HG03432 (cell line): Measurements from ENCODE around the gene BCKDHB.

Experiments used
- ATAC-seq: cut with Tn5 transposase; IDR thresholded peaks from one replicate; pipeline ENCODE4 v1.9.1; 2021; ENCODE audit warnings: mild to moderate bottlenecking, moderate library complexity; ENCODE audit not compliant: unreplicated experiment

The BCKDHB gene

GRCh38 chr6:80325742-80326141 is 219.3 kb downstream of the BCKDHB start:
- ATAC-seq: no peak

DNA sequence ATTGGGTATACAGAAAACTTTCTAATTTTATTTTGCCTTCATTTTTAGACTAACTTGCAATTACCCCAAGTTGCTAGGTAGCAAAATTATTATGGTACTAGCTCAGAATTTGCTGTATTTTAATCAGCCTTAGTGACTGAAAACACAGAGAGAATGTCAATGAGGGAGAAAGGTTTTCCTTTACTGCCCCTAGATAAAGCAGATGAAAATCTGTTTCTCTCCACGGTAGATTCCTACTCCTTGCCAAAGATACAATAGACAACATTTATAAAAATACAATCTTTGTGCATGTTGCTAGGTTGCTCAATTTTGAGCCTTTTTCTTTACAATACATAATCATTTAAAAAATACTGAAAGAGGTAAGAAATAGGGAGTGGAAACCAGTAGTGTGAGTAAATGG is 222.2 kb downstream of the BCKDHB start:
- no peak for ATAC-seq

GRCh38 chr6:80329496-80329895 is 223.0 kb downstream of the BCKDHB start:
- no peak for ATAC-seq

GRCh38 chr6:80330961-80331360 is 224.5 kb downstream of the BCKDHB start:
- ATAC-seq: no peak

GRCh38 chr6:80331522-80331921 is 225.1 kb downstream of the BCKDHB start:
- no peak for ATAC-seq

DNA sequence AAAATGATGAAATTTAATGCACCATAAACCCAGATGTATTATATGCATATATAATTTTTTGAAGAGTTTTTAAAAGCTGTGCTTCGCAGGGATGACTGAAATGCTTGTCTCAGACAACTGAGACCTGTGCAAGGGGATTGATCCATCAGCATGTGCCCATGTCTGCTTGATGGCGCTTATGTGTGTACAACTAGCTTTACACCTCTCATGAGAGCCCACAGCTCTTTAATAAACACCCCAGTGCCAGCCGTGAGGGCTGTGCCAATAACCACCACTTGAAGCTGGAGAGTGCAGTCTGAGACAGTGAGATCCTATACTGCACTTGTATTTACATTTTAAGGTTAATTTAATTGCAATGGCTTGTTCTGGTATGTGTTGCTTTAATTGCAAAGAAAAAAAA is 225.5 kb downstream of the BCKDHB start:
- ATAC-seq: no peak

DNA sequence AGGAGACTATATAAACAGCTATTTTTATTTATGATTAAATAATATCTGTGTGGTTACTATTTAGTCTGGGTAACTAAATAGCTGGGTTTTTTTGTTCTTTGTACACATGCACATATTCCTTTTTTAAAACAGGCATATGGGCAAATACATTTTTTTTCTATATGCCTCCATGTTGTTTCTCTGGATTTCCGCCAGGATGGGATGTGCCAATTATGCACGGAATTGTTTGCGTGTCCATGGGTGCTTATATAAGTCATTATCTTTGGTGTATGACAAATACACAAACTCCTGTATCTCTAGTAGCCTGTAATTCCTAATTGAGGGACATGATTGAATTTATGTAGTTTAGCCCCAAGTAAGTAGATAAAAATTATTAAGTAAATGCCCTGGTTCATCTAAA is 226.9 kb downstream of the BCKDHB start:
- ATAC-seq: no peak

- ATAC-seq: no peak
Measured at GRCh38 chr6:80335121-80335531, 228.7 kb downstream of the BCKDHB start.

- no peak for ATAC-seq
Measured at GRCh38 chr6:80336911-80337310, 230.4 kb downstream of the BCKDHB start.

DNA sequence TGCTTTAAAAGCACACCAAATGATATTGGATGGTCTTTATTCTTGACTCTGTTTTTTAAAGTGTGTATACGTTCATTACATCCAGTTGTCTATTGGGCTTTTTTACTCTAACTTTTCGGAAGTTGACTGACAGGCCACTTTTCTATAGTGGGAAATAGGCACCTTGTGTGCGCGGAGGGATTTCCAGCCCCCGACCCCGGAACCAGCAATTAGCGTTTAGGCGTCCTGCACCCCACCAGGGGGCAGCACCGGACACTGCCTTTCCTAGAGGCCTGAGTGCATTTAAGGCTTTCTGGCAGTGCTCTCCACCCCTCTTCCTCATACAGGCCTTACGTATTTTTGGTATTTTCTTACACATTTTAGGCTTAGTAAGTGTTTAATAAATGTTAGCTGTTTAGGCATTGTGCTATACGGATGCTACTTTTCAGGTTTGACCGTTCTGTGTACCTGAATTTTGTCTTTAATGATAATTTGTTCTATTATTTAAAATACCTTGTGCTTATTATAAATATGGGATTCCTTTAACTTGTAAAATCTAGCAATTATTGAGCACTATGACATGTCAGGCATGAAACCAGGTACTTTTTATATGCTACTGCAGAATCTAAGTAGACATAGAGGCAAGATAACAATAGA is 231.8 kb downstream of the BCKDHB start:
- ATAC-seq: peak; percentile 79

DNA sequence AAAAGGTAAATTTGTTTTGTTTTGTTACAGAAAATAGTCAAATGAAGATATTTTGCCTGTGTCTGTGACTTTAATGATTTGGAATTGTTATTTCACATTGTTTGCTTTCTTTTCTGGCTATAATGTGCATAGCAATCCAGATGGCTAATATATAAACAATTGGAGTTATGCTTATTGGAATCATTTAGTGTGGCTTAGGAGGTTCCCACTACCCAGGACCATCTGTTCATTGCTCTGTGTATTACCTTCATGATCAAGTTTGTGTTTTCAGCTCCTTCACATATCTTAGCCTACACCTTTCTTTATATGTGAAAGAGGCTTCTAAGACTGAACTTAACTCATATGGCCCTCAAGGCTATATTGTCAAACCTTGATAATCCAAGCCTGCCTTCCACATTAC is 232.9 kb downstream of the BCKDHB start:
- no peak for ATAC-seq

GRCh38 chr6:80340280-80340679 is 233.8 kb downstream of the BCKDHB start:
- no peak for ATAC-seq

DNA sequence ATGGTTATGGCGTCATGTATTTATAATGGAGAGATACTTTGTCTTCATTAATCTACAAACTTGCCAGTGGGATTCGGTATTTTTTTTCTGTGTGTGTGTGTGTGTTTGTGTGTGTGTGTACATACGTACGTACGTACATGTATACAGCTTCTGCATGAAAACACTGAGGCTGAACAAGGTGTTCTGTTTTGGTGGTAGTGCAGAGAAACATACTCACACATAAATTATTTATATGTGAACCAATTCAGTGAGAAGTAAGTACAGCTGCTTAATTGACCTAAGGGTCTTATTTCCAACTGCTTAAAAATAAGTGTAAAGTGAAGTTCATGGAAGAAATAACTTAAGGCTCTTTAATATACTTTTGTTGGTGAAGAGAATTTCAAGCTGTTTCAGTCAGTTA is 234.2 kb downstream of the BCKDHB start:
- ATAC-seq: no peak

- ATAC-seq: no peak
Measured at GRCh38 chr6:80341330-80341729, 234.9 kb downstream of the BCKDHB start.

DNA sequence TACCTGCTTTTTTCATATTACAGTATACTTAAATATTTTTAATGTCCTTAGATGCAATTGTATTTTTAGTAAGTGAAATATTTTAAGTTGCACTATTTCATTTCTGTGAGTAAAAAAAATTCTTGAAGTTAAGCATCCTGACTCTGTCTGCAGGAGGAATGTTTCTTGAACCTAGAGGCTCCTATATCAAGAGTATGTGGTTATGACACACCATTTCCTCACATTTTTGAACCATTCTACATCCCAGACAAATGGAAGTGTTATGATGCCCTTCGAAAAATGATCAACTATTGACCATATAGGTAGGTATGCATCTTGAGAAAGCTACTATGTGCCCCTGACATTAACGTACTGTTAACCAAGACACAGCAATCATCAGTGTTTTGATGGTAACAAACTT is 237.0 kb downstream of the BCKDHB start:
- no peak for ATAC-seq

DNA sequence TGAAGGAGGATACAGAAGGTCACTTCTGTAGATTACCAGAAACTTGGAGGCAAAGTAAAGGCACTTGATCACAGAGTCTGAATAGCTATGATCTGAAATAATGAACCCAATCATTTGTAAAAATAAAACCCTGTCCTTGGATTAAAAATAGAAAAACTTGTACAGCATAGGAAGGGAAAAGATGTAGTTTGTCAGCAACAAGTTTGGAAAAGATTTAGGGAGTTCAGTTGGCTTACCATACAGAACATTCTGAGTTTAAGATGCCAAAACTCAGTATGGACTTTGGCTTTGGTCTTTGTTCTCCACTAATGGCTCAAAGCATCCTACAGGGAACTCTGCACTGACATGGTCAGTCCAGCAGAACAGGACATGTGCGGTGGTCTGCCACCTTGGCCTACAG is 240.6 kb downstream of the BCKDHB start:
- no peak for ATAC-seq

- ATAC-seq: no peak
Measured at GRCh38 chr6:80348263-80348662, 241.8 kb downstream of the BCKDHB start.

DNA sequence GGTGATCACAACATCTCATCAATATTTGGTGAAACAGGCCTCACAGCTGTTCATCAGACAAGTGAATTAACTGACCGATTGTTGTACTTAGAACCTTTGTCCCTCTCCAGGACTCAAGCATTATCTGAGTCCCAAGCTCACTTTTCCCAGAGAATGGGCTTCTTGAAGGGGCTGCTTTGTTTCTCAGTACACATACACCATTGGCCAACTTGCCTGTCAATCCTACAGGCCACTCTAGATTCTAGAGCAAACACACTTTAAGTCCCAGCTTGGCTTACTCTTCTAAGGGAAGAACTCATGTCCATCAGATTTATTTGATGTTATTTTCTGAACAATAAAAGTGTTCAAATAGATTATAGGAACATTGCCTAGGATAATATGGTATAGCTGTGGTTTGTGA is 249.5 kb downstream of the BCKDHB start:
- ATAC-seq: no peak

DNA sequence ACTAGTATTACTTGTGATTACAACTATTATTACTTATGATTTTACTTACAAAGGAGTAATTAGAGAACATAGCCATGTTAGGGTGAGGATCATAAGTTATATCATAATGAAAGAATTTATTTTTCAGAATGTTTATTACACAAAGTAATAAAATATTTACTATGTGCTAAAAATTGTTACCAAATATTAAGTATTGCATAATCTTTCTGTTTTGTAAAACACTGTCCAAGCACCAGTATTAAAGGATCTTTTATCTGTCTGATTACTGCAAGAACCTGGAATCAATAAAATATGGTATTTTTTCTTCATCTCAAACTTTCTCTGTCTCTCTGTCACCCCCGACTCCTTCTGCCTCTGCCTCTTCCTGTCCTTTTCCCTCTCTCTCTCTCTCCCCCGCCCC is 250.1 kb downstream of the BCKDHB start:
- ATAC-seq: no peak

DNA sequence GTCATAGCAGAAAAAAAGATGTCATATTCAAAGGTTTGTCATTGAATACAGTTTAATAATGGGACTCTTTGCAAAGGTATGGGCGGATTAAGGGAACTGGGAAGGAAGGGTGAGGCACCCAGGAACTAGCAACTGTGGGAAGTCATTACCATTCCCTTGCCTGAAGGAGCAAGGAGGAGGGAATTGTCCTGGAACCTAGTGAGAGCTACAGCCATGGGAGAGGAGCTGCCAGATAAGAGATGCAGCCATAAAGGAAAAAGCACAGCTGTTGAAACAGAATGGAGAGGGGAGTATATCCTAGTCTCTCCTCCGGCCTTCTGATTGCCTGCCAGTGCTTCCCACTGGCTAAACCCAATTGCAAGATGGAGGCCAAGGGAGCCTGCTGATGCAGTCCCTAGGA is 250.6 kb downstream of the BCKDHB start:
- no peak for ATAC-seq

- no peak for ATAC-seq
Measured at GRCh38 chr6:80357674-80358073, 251.2 kb downstream of the BCKDHB start.

GRCh38 chr6:80363501-80364122 is 257.1 kb downstream of the BCKDHB start:
- no peak for ATAC-seq

DNA sequence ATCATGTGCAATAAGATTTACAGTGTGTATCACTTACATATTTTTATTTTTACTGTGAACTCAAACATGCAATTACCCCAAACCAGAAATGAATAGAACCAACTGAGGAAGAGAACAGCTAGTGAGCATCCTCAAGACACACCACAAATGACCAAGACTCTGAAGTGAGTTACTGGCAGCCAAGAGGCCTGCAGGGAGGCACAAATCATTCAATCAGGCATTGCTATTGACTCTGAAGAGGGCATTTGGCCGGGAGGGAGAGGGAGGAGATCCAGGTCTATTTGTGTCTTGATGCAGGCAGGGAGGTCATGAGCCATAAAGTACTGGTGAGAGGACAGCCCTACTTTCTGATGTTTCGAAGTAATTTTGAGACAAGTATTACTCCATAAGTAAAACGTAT is 257.7 kb downstream of the BCKDHB start:
- ATAC-seq: no peak
